ENCODE data around the gene CNTRL. TPM values are rescaled to one million over a fixed set of nuclear protein-coding genes. Genes with fewer than 3 reads are reported as not detected.
"Not testable (repeated sequence)": the region's sequence is repeated elsewhere in the genome, so short reads cannot be mapped to it uniquely, and the experiment has no call there.

CNTRL gene
- total RNA-seq: 7.2 and 9.5 TPM in 2 replicates

DNA sequence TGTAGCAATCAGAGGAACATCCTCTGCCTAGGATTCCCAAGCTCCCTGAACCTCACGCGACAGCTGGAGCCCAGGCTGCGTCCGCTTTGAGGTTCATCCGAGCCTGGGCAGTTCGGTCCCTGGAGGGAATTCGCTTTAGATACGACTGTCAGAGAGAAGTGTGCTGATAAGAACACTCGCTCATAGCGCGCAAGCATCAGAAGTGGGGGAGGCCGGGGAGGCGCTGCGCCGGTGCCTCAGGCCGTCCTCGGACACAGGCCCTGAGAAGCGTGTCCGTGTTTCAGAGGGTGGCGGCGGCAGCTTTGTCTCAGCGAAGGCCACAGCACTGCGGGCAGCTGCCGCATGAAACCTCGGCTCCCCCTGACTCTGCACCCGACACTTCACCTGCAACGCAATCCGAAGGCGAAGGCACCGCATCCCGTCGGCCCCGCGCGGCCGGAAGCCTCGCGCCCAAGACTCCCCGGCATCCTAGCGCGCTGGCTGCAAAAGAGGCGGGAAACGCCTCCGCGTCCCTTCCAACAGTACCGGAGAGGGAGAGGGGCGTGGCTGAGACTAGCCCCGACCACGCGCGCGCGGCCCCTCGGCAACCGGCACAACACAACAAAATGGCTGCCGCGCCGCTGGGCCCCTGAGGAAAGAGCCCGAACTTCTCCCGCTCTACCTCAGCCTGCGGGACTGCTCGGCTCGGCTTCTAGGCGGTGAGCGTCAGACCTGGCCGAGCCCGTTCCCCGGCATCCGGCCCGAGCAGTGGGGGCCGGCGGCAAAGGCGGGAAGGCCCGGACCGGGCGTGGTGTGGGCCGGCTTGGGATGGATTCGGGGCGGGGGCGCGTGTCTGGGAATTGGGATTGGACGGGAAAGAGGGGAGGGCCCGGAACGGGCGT, at the start of gene CNTRL:
TSS of gene CNTRL (plus strand) at position 586 of the 881 bp plus-strand sequence. CDS start 13,372 bp downstream, outside the sequence.
- peak; percentile 83 to 87 for DNase-seq (ENCODE audit: low read depth in 2 of 2)

DNA sequence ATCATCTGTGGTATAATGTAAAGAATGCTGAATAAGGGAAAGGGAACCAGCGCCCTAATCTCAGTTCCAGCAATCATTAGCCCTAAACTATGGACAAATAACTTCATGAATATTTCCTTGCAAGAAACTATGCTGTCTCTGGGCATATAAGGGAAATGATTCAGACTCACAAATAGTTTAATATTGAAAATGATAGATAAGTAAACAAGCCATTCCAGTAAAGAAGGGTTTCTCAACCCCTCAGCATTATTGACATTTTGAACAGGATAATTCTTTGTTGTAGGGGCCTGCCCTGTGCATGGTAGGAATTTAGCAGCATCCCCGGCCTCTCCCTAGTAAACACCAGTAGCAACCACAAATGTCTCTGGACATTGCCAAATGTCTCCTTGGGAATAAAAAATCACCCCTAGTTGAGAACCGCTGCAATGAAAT, 48.5 kb upstream of the CNTRL start:
- no peak for DNase-seq (ENCODE audit: low read depth in 2 of 2)

DNA sequence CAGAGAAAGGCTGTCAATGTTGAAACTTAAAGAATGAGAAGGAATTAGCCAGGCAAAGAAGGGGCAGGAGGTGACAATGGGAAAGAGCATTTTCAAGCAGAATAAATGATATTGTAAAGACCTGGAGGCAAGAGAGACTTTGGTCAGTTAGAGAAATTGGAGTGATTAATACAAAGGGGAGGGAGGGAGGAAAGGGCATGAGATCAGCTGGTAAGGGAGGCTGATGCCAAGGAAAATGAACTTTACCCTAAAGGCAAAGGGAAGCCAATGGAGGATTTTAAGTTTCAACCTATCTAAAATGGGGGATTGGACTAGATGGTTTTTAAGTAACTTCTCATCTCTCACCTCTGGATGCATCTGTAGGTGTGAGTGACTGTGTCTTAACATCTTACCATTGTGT, 48.0 kb upstream of the CNTRL start:
- DNase-seq (ENCODE audit: low read depth in 2 of 2): no peak

GRCh38 chr9:121028285-121028684, 46.5 kb upstream of the CNTRL start:
- DNase-seq (ENCODE audit: low read depth in 2 of 2): not testable (repeated sequence)

GRCh38 chr9:121029469-121029868, 45.3 kb upstream of the CNTRL start:
- DNase-seq (ENCODE audit: low read depth in 2 of 2): no peak

DNA sequence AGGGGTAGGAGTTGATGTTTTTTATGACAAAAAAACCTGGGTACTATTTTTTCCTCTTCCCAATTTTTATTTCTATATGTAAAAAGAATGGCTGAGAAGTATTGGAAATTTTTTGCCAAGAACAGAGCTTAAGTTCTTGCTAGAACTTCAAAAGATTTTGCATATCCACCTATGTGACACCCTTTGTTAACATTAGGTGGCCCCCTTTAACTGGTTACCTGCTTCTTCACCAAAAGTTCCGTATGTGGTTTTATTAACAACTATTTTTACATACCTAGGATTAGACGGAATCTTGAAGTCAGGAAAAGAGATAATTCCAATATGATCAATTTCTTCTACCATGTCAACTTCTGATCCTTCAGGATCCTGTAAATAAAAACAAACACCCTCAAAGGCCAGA, 40.2 kb upstream of the CNTRL start:
- no peak for DNase-seq (ENCODE audit: low read depth in 2 of 2)

GRCh38 chr9:121035717-121036116, 39.0 kb upstream of the CNTRL start:
- DNase-seq (ENCODE audit: low read depth in 2 of 2): not testable (repeated sequence)

- DNase-seq (ENCODE audit: low read depth in 2 of 2): no peak
Observed at GRCh38 chr9:121038362-121038761, 36.4 kb upstream of the CNTRL start.

- DNase-seq (ENCODE audit: low read depth in 2 of 2): no peak
Observed at GRCh38 chr9:121038804-121039203, 36.0 kb upstream of the CNTRL start.

DNA sequence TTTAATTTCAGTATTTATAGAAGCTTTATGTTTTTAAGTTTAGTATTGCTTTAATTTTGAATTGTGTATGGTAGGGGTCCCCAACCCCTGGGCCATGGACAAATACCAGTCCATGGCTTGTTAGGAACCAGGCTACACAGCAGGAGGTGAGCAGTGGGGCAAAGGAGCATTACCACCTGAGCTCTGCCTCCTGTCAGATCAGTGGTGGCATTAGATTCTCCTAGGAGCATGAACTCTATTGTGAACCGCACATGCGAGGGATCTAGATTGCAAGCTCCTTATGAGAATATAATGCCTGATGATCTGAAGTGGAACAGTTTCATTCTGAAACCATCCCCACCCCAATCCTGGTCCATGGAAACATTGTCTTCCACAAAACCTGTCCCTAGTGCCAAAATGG, 26.6 kb upstream of the CNTRL start:
- no peak for DNase-seq (ENCODE audit: low read depth in 2 of 2)

DNA sequence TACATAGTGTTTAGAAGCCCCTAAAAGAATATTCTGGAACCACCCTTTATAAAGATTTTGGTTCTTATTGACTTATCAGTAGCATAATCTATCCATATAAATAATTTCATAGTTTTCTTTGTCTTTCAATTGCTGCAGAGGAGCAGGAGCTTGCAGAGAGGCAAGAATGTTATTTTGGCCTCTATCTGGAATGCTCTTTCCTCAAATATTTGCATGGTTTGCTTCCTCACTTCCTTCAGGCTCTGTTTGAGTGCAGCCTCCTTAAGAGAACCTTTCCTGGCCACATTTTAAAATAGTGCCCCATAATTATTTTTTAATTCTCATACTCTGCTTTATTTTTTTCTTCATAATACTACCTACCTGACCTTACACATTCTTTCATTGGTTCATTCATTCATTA, 26.1 kb upstream of the CNTRL start:
- DNase-seq (ENCODE audit: low read depth in 2 of 2): no peak

- no peak for DNase-seq (ENCODE audit: low read depth in 2 of 2)
Observed at GRCh38 chr9:121050128-121050988, 24.4 kb upstream of the CNTRL start, which contains the start of gene C5. C5 (minus strand) TSS chr9:121050275; CDS start chr9:121050246, 29 bp downstream.

DNA sequence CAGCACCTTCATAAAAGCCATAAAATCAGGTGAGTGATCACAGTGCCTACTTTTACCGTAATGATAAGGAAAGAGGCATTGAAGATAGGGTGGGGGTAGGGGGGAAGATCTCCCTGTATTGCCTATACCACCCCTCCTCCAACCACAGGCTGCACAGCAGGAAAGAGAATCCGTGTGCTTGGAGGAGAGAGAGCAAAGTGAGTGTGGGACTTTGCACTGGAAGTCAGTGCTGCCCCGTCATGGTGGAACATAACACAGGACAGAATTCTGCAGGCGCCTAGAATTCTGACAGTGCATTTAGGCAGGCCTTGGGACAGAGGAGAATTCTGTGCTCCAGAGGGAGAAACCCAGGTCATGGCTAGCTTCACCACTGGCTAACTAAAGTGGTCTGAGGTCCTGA, 21.2 kb upstream of the CNTRL start:
- no peak for DNase-seq (ENCODE audit: low read depth in 2 of 2)

GRCh38 chr9:121055642-121056143, 19.1 kb upstream of the CNTRL start:
- no peak for DNase-seq (ENCODE audit: low read depth in 2 of 2)

- DNase-seq (ENCODE audit: low read depth in 2 of 2): peak in 1 of 2 donors; percentile 41
Observed at GRCh38 chr9:121057821-121058220, 16.9 kb upstream of the CNTRL start.

DNA sequence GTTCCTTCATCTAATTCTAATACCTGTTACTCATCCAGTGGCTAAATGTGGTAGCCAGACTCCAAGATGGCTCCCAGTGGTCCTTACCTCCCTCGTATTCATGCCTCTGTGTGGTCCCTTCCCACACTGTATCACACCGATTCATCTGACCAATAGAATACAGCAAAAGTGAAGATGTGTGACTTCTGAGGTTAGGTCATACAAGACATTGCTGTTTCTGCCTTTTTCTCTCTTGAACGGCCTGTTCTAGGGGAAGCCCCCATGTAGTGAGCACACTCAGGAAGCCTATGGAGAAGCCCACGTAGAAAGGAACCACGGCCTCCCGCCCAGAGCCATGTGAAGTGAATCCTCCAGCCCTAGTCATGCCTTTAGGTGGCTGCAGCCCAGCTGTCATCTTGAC, 15.2 kb upstream of the CNTRL start:
- DNase-seq (ENCODE audit: low read depth in 2 of 2): no peak

GRCh38 chr9:121059998-121060636, 14.6 kb upstream of the CNTRL start:
- peak; percentile 77 to 78 for DNase-seq (ENCODE audit: low read depth in 2 of 2)

GRCh38 chr9:121066850-121067249, 7.9 kb upstream of the CNTRL start:
- no peak for DNase-seq (ENCODE audit: low read depth in 2 of 2)

- DNase-seq (ENCODE audit: low read depth in 2 of 2): no peak
Observed at GRCh38 chr9:121067640-121068039, 7.1 kb upstream of the CNTRL start.

- DNase-seq (ENCODE audit: low read depth in 2 of 2): no peak
Observed at GRCh38 chr9:121069396-121069795, 5.4 kb upstream of the CNTRL start.

- DNase-seq (ENCODE audit: low read depth in 2 of 2): no peak
Observed at GRCh38 chr9:121071370-121071755, 3.4 kb upstream of the CNTRL start.

Measured in lung microvascular endothelial cell (primary cell).